ES-I3 (cell line): ENCODE measurements around the gene SEC14L3.

Experiments
- H3K36me3 ChIP-seq: 2 replicates; pipeline ENCODE4 v1.6.1; 2013; ENCODE audit warnings: mild to moderate bottlenecking, low read length, control low read depth, moderate library complexity; ENCODE audit not compliant: insufficient read depth
- H3K4me1 ChIP-seq: 2 replicates; pipeline ENCODE4 v1.6.1; 2013; ENCODE audit warnings: mild to moderate bottlenecking, control low read depth, low read length; ENCODE audit not compliant: insufficient read depth
- H3K9ac ChIP-seq: 2 replicates; pipeline ENCODE4 v1.6.1; 2013; ENCODE audit warnings: low read depth, mild to moderate bottlenecking, low read length, moderate library complexity
- H3K9me3 ChIP-seq: 2 replicates; pipeline ENCODE4 v1.6.1; 2013; ENCODE audit warnings: mild to moderate bottlenecking, low read length, moderate library complexity; ENCODE audit not compliant: control insufficient read depth, insufficient read depth

The SEC14L3 gene

DNA sequence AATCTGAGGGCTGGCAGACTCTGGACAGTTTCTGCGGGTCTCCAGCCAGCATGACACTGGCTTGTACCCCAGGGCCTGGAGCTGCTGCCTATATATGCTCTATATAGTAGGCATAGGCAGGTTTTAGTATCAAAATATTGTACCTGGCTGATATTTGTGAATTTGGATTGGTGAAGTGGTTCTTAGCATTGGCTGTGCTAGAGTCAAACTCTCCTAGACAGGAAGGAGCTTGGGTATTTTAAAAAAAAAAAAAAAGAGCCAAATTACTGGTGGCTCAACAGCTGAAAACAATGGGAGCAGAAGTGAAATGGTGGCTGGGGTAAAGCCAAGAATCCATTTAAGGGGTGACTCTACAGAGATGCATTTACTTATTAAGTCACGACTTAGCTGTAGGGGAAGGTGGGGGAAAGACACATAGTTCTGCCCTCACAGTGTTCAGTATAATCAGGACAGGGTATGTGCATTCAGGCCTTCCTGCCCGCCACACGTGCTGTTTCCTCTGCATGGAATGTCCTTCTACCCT lies 57.2 kb downstream of the SEC14L3 start:
- H3K4me1 ChIP-seq, result no peaks in the 10 kb centered on the region
- no peaks in the 10 kb centered on the region for H3K9me3 ChIP-seq
- H3K9ac ChIP-seq, result no peak overlapping the region
- H3K36me3 ChIP-seq, result peaks cover 13% of the 10 kb centered on the region

- H3K36me3 ChIP-seq, result peaks cover 13% of the 10 kb centered on the region
- no peaks in the 10 kb centered on the region for H3K4me1 ChIP-seq
- H3K9ac ChIP-seq, result no peak overlapping the region
- no peaks in the 10 kb centered on the region for H3K9me3 ChIP-seq
Observed at GRCh38 chr22:30413745-30414524, 57.9 kb downstream of the SEC14L3 start.

DNA sequence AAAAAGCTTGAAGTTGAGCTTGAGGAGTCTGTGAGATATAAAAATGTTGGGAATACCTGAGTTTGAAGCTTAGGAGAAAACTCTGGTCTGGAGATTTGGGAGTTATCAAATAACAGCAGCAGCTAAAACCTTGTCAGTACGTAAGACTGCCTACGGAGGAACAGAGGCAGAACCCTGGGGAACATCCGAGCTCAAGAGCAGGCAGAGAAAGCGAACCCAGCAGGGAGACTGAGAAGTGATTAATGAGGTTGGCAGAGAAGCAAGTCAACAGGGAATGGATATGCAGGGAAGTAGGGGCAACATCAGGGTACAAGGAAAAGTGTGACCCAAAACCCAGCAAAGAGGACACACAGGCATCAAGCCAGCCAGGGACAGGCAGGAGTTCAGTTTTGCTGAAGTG lies 58.8 kb downstream of the SEC14L3 start:
- peaks cover 11% of the 10 kb centered on the region for H3K36me3 ChIP-seq
- no peak overlapping the region for H3K9ac ChIP-seq
- no peaks in the 10 kb centered on the region for H3K9me3 ChIP-seq
- H3K4me1 ChIP-seq, result no peaks in the 10 kb centered on the region

- no peaks in the 10 kb centered on the region for H3K4me1 ChIP-seq
- no peak overlapping the region for H3K9ac ChIP-seq
- H3K9me3 ChIP-seq, result no peaks in the 10 kb centered on the region
- H3K36me3 ChIP-seq, result peaks cover 14% of the 10 kb centered on the region
Observed at GRCh38 chr22:30411780-30412179, 60.0 kb downstream of the SEC14L3 start.
